ENCODE results near the gene RSPH6A.

- TF ChIP-seq YY1 (IDR thresholded peaks at IDR 0.05; ENCODE audit: low read depth) (no peak), CTCF (IDR thresholded peaks at IDR 0.05) (no peak), POLR2AphosphoS5 (IDR thresholded peaks at IDR 0.05; ENCODE audit: low read depth, low read length) (no peak), RFX5 (IDR thresholded peaks at IDR 0.05; ENCODE audit: low read length) (no peak), FOXM1 (IDR thresholded peaks at IDR 0.05; ENCODE audit: low read depth) (no peak), GABPA (IDR thresholded peaks at IDR 0.05; ENCODE audit: low read depth) (no peak), IRF3 (IDR thresholded peaks at IDR 0.05; ENCODE audit: low read depth, low read length) (no peak), JUND (IDR thresholded peaks at IDR 0.05) (no peak), ZBTB33 (IDR thresholded peaks at IDR 0.05; ENCODE audit: borderline replicate concordance, low read depth) (no peak)
Measured at GRCh38 chr19:45860359-45861259, 45.5 kb upstream of the RSPH6A start.
